ENCODE measurements around the gene RGS10.
"Not testable (repeated sequence)": the region's sequence is repeated elsewhere in the genome, so short reads cannot be mapped to it uniquely, and the experiment has no call there.

Gene RGS10

GRCh38 chr10:119542988-119543813, 682 bp upstream of the RGS10 start:
- Mint-ChIP-seq H3K36me3 (peaks cover 3% of the 10 kb centered on the region), H3K27me3 (no peaks in the 10 kb centered on the region), H3K4me1 (peaks cover 29% of the 10 kb centered on the region), H3K9me3 (no peaks in the 10 kb centered on the region), H3K4me3 (peak overlapping the region; percentile 89), H3K27ac (peak overlapping the region; percentile 96)

- no peaks in the 10 kb centered on the region for H3K27me3 Mint-ChIP-seq
- H3K27ac Mint-ChIP-seq: peak overlapping the region; percentile 87
- H3K4me1 Mint-ChIP-seq: peaks cover 44% of the 10 kb centered on the region
- H3K36me3 Mint-ChIP-seq: peaks cover 6% of the 10 kb centered on the region
- H3K9me3 Mint-ChIP-seq: no peaks in the 10 kb centered on the region
- H3K4me3 Mint-ChIP-seq: peak overlapping the region; percentile 88
Observed at GRCh38 chr10:119541459-119542356, 811 bp downstream of the RGS10 start.

- peak overlapping the region; percentile 87 for H3K27ac Mint-ChIP-seq
- peak overlapping the region; percentile 88 for H3K4me3 Mint-ChIP-seq
- H3K4me1 Mint-ChIP-seq: peaks cover 51% of the 10 kb centered on the region
- H3K9me3 Mint-ChIP-seq: no peaks in the 10 kb centered on the region
- H3K36me3 Mint-ChIP-seq: peaks cover 6% of the 10 kb centered on the region
- H3K27me3 Mint-ChIP-seq: no peaks in the 10 kb centered on the region
Observed at GRCh38 chr10:119541046-119541445, 1.5 kb downstream of the RGS10 start.

GRCh38 chr10:119540038-119540437, 2.5 kb downstream of the RGS10 start:
- no peaks in the 10 kb centered on the region for H3K9me3 Mint-ChIP-seq
- H3K27ac Mint-ChIP-seq: peak overlapping the region; percentile 87
- H3K4me1 Mint-ChIP-seq: peaks cover 61% of the 10 kb centered on the region
- H3K27me3 Mint-ChIP-seq: no peaks in the 10 kb centered on the region
- peaks cover 13% of the 10 kb centered on the region for H3K36me3 Mint-ChIP-seq
- peak overlapping the region; percentile 88 for H3K4me3 Mint-ChIP-seq

- peak overlapping the region; percentile 90 for H3K27ac Mint-ChIP-seq
- H3K9me3 Mint-ChIP-seq: no peaks in the 10 kb centered on the region
- H3K36me3 Mint-ChIP-seq: peaks cover 13% of the 10 kb centered on the region
- H3K4me3 Mint-ChIP-seq: peak overlapping the region; percentile 88
- peaks cover 65% of the 10 kb centered on the region for H3K4me1 Mint-ChIP-seq
- no peaks in the 10 kb centered on the region for H3K27me3 Mint-ChIP-seq
Observed at GRCh38 chr10:119539359-119539825, 3.1 kb downstream of the RGS10 start.

GRCh38 chr10:119538632-119539358, 3.7 kb downstream of the RGS10 start:
- peaks cover 66% of the 10 kb centered on the region for H3K4me1 Mint-ChIP-seq
- peak overlapping the region; percentile 90 for H3K27ac Mint-ChIP-seq
- H3K9me3 Mint-ChIP-seq: no peaks in the 10 kb centered on the region
- H3K36me3 Mint-ChIP-seq: peaks cover 13% of the 10 kb centered on the region
- H3K4me3 Mint-ChIP-seq: peak overlapping the region; percentile 88
- no peaks in the 10 kb centered on the region for H3K27me3 Mint-ChIP-seq

- no peaks in the 10 kb centered on the region for H3K9me3 Mint-ChIP-seq
- H3K4me3 Mint-ChIP-seq: peak overlapping the region; percentile 88
- H3K27me3 Mint-ChIP-seq: no peaks in the 10 kb centered on the region
- peaks cover 67% of the 10 kb centered on the region for H3K4me1 Mint-ChIP-seq
- H3K36me3 Mint-ChIP-seq: peaks cover 13% of the 10 kb centered on the region
- H3K27ac Mint-ChIP-seq: peak overlapping the region; percentile 90
Observed at GRCh38 chr10:119537953-119538630, 4.4 kb downstream of the RGS10 start.

GRCh38 chr10:119536508-119537025, 6.0 kb downstream of the RGS10 start:
- Mint-ChIP-seq H3K36me3 (peaks cover 13% of the 10 kb centered on the region), H3K4me3 (peak overlapping the region; percentile 77), H3K4me1 (peaks cover 79% of the 10 kb centered on the region), H3K9me3 (no peaks in the 10 kb centered on the region), H3K27me3 (no peaks in the 10 kb centered on the region), H3K27ac (peak overlapping the region; percentile 84)

GRCh38 chr10:119535837-119536507, 6.5 kb downstream of the RGS10 start:
- H3K27me3 Mint-ChIP-seq: no peaks in the 10 kb centered on the region
- peak overlapping the region; percentile 84 for H3K27ac Mint-ChIP-seq
- peaks cover 12% of the 10 kb centered on the region for H3K36me3 Mint-ChIP-seq
- H3K4me1 Mint-ChIP-seq: peaks cover 85% of the 10 kb centered on the region
- peak overlapping the region; percentile 77 for H3K4me3 Mint-ChIP-seq
- H3K9me3 Mint-ChIP-seq: no peaks in the 10 kb centered on the region

GRCh38 chr10:119535305-119535704, 7.2 kb downstream of the RGS10 start:
- H3K27ac Mint-ChIP-seq: peak overlapping the region; percentile 84
- peaks cover 87% of the 10 kb centered on the region for H3K4me1 Mint-ChIP-seq
- peak overlapping the region; percentile 77 for H3K4me3 Mint-ChIP-seq
- peaks cover 12% of the 10 kb centered on the region for H3K36me3 Mint-ChIP-seq
- H3K9me3 Mint-ChIP-seq: no peaks in the 10 kb centered on the region
- H3K27me3 Mint-ChIP-seq: no peaks in the 10 kb centered on the region

- peak overlapping the region; percentile 60 for H3K27ac Mint-ChIP-seq
- H3K9me3 Mint-ChIP-seq: no peaks in the 10 kb centered on the region
Observed at GRCh38 chr10:119533473-119533872, 9.0 kb downstream of the RGS10 start.

GRCh38 chr10:119532791-119533190, 9.7 kb downstream of the RGS10 start:
- Mint-ChIP-seq H3K4me3 (peak overlapping the region; percentile 70), H3K27ac (peak overlapping the region; percentile 76), H3K4me1 (peaks cover 80% of the 10 kb centered on the region)
- H3K36me3 Mint-ChIP-seq, H3K27me3 Mint-ChIP-seq, H3K9me3 Mint-ChIP-seq: not testable (repeated sequence)

More at GRCh38 chr10:119533473-119533872, 9.0 kb downstream of the RGS10 start:
- Mint-ChIP-seq H3K36me3 (peaks cover 10% of the 10 kb centered on the region), H3K4me1 (peaks cover 80% of the 10 kb centered on the region), H3K27me3 (no peaks in the 10 kb centered on the region), H3K4me3 (peak overlapping the region; percentile 13)

GRCh38 chr10:119532251-119532650, 10.3 kb downstream of the RGS10 start:
- Mint-ChIP-seq H3K4me3 (peak overlapping the region; percentile 70), H3K27ac (peak overlapping the region; percentile 13), H3K4me1 (peaks cover 80% of the 10 kb centered on the region)
- not testable (repeated sequence) for H3K36me3 Mint-ChIP-seq, H3K27me3 Mint-ChIP-seq, H3K9me3 Mint-ChIP-seq

GRCh38 chr10:119531067-119531466, 11.5 kb downstream of the RGS10 start:
- H3K9me3 Mint-ChIP-seq: no peaks in the 10 kb centered on the region
- peaks cover 80% of the 10 kb centered on the region for H3K4me1 Mint-ChIP-seq
- H3K36me3 Mint-ChIP-seq: peaks cover 7% of the 10 kb centered on the region

More at GRCh38 chr10:119531067-119531466, 11.5 kb downstream of the RGS10 start:
- H3K4me3 Mint-ChIP-seq: peak overlapping the region; percentile 0
- H3K27ac Mint-ChIP-seq: peak overlapping the region; percentile 13
- no peaks in the 10 kb centered on the region for H3K27me3 Mint-ChIP-seq

Data from activated naive CD4-positive, alpha-beta T cell treated with anti-CD3 and anti-CD28 coated beads, Interleukin-2, amount 50 U/mL, for 24 hours (primary cell).